IPS DF 6.9 (cell line): ENCODE results near the gene RTP5.
"Not testable (repeated sequence)": the region's sequence is repeated elsewhere in the genome, so short reads cannot be mapped to it uniquely, and the experiment has no call there.

Experiments
- DNase-seq: peaks from one replicate; pipeline ENCODE4 v3.0.0-alpha.2; 2013; ENCODE audit warnings: low read depth, low spot score
- H3K27ac ChIP-seq: one replicate; pipeline ENCODE4 v1.5.1; 2013; ENCODE audit warnings: low read length, control low read depth
- H3K27me3 ChIP-seq: 2 replicates; pipeline ENCODE4 v1.6.1; 2013; ENCODE audit warnings: mild to moderate bottlenecking, low read length; ENCODE audit not compliant: control insufficient read depth, insufficient read depth
- H3K36me3 ChIP-seq: 2 replicates; pipeline ENCODE4 v1.6.1; 2013; ENCODE audit warnings: low read length; ENCODE audit not compliant: control insufficient read depth, insufficient read depth
- H3K4me1 ChIP-seq: 2 replicates; pipeline ENCODE4 v1.6.1; 2013; ENCODE audit warnings: low read length; ENCODE audit not compliant: control insufficient read depth, insufficient read depth
- H3K4me3 ChIP-seq: 2 replicates; pipeline ENCODE4 v1.5.1; 2013; ENCODE audit warnings: mild to moderate bottlenecking, low read length
- H3K9me3 ChIP-seq: 2 replicates; pipeline ENCODE4 v1.6.1; 2013; ENCODE audit warnings: low read length, inconsistent platforms; ENCODE audit not compliant: control insufficient read depth, insufficient read depth
- WGBS: extraction: QIAGEN DNeasy Blood & Tissue Kit; methylation state at CpG from one replicate; pipeline ENCODE4 v1.1.7; 2013; ENCODE audit warnings: mixed read lengths, missing lambda C conversion rate; ENCODE audit not compliant: insufficient read length, insufficient coverage; 5-methylcytosine and 5-hydroxymethylcytosine counted together

Gene RTP5

GRCh38 chr2:241905716-241906377 is 36.3 kb downstream of the RTP5 start:
- H3K9me3 ChIP-seq = no peaks in the 10 kb centered on the region
- no peaks in the 10 kb centered on the region for H3K36me3 ChIP-seq
- no CpG with 5 or more reads among the region's 14 CpGs for WGBS
- peaks cover 3% of the 10 kb centered on the region; the same call in 1 of the 2 replicates for H3K4me1 ChIP-seq
- H3K27ac ChIP-seq = no peak overlapping the region
- H3K27me3 ChIP-seq = no peaks in the 10 kb centered on the region
- no peak for DNase-seq
- H3K4me3 ChIP-seq = no peak overlapping the region

GRCh38 chr2:241906378-241906770 is 36.8 kb downstream of the RTP5 start:
- no CpG with 5 or more reads among the region's 5 CpGs for WGBS
- H3K27ac ChIP-seq, H3K4me3 ChIP-seq, H3K36me3 ChIP-seq, H3K4me1 ChIP-seq, DNase-seq, H3K27me3 ChIP-seq, H3K9me3 ChIP-seq: not testable (repeated sequence)

GRCh38 chr2:241906826-241907570 is 37.5 kb downstream of the RTP5 start:
- Histone ChIP-seq H3K4me3 (no peak overlapping the region), H3K4me1 (peaks cover 3% of the 10 kb centered on the region; the same call in 1 of the 2 replicates), H3K9me3 (no peaks in the 10 kb centered on the region), H3K27me3 (no peaks in the 10 kb centered on the region), H3K36me3 (no peaks in the 10 kb centered on the region), H3K27ac (no peak overlapping the region)
- WGBS = no CpG with 5 or more reads among the region's 18 CpGs
- no peak for DNase-seq

GRCh38 chr2:241907831-241908230 is 38.3 kb downstream of the RTP5 start:
- no CpG with 5 or more reads among the region's 7 CpGs for WGBS
- H3K36me3 ChIP-seq, H3K27me3 ChIP-seq, H3K27ac ChIP-seq, H3K4me3 ChIP-seq, H3K4me1 ChIP-seq, DNase-seq, H3K9me3 ChIP-seq: not testable (repeated sequence)

GRCh38 chr2:241908686-241909420 is 39.3 kb downstream of the RTP5 start:
- H3K27me3 ChIP-seq = no peaks in the 10 kb centered on the region
- H3K4me1 ChIP-seq = peaks cover 3% of the 10 kb centered on the region; the same call in 1 of the 2 replicates
- no peaks in the 10 kb centered on the region for H3K36me3 ChIP-seq
- DNase-seq = no peak
- no peak overlapping the region for H3K27ac ChIP-seq
- WGBS = no CpG with 5 or more reads among the region's 26 CpGs
- H3K4me3 ChIP-seq = no peak overlapping the region
- H3K9me3 ChIP-seq = no peaks in the 10 kb centered on the region

- no peak overlapping the region for H3K4me3 ChIP-seq
- no peaks in the 10 kb centered on the region for H3K36me3 ChIP-seq
- H3K27ac ChIP-seq = no peak overlapping the region
- peaks cover 3% of the 10 kb centered on the region; the same call in 1 of the 2 replicates for H3K4me1 ChIP-seq
- DNase-seq = no peak
- WGBS = no CpG with 5 or more reads among the region's 12 CpGs
- H3K9me3 ChIP-seq = no peaks in the 10 kb centered on the region
- H3K27me3 ChIP-seq = no peaks in the 10 kb centered on the region
Observed at GRCh38 chr2:241909769-241910168, 40.2 kb downstream of the RTP5 start.

GRCh38 chr2:241910604-241911520 is 41.3 kb downstream of the RTP5 start:
- no peak overlapping the region for H3K27ac ChIP-seq
- no peaks in the 10 kb centered on the region for H3K36me3 ChIP-seq
- H3K9me3 ChIP-seq = no peaks in the 10 kb centered on the region
- WGBS = 100% methylated on average over 1 of the region's 26 CpGs
- no peak overlapping the region for H3K4me3 ChIP-seq
- DNase-seq = no peak
- no peaks in the 10 kb centered on the region for H3K27me3 ChIP-seq
- peaks cover 3% of the 10 kb centered on the region; the same call in 1 of the 2 replicates for H3K4me1 ChIP-seq

- H3K27me3 ChIP-seq = no peaks in the 10 kb centered on the region
- WGBS = no CpG with 5 or more reads among the region's 10 CpGs
- no peak overlapping the region for H3K27ac ChIP-seq
- peaks cover 3% of the 10 kb centered on the region; the same call in 1 of the 2 replicates for H3K4me1 ChIP-seq
- no peak overlapping the region for H3K4me3 ChIP-seq
- DNase-seq = no peak
- H3K9me3 ChIP-seq = no peaks in the 10 kb centered on the region
- no peaks in the 10 kb centered on the region for H3K36me3 ChIP-seq
Observed at GRCh38 chr2:241911551-241911950, 42.0 kb downstream of the RTP5 start.

- no peak overlapping the region for H3K4me3 ChIP-seq
- no peaks in the 10 kb centered on the region for H3K36me3 ChIP-seq
- DNase-seq = no peak
- H3K4me1 ChIP-seq = peaks cover 3% of the 10 kb centered on the region; the same call in 1 of the 2 replicates
- no peaks in the 10 kb centered on the region for H3K9me3 ChIP-seq
- H3K27ac ChIP-seq = no peak overlapping the region
- no peaks in the 10 kb centered on the region for H3K27me3 ChIP-seq
- no CpG with 5 or more reads among the region's 17 CpGs for WGBS
Observed at GRCh38 chr2:241912021-241912555, 42.6 kb downstream of the RTP5 start.
